Measurements from ENCODE around the gene ESRRA.

The ESRRA gene

DNA sequence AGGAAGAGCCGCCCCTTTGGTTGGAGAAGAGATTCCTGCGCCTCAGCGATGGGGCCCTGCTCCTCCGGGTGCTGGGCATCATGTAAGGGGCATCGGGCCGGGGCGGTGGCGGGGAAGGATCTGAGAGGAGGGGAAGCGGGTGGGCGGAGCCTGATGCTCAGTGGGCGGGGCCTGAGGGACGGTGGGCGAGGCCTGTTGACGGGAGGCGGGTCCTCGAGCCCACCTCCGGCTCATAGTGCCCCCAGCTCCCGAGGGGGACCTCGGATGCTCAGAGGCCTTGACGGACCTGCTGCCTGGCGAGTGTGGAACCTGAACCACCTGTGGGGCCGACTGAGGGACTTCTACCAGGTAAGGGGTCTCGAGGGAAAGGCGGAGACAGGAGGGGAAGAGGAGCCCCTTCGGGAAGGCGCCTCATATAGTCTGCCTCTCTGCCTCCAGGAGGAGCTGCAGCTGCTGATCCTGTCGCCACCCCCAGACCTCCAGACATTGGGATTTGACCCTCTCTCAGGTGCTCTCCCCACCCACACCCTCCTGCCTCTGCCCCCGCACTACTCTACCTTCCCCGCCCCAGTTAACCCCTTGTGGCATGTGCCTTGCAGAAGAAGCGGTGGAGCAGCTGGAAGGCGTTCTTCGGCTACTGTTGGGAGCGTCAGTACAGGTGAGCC is 35.5 kb downstream of the ESRRA start:
- Histone ChIP-seq H3K36me3 (ENCODE audit: control insufficient read depth, insufficient read depth, low read length) (no peaks in the 10 kb centered on the region), H3K9ac (ENCODE audit: low read depth, low read length) (no peak overlapping the region), H3K27ac (ENCODE audit: low read depth, low read length) (no peak overlapping the region), H3K27me3 (ENCODE audit: control insufficient read depth, insufficient read depth, low read length) (no peaks in the 10 kb centered on the region), H3K9me3 (ENCODE audit: control insufficient read depth, insufficient read depth, low read length) (no peaks in the 10 kb centered on the region), H3K4me1 (ENCODE audit: control insufficient read depth, insufficient read depth, low read length) (peaks cover 5% of the 10 kb centered on the region; the same call in 1 of the 2 replicates), H3K4me3 (ENCODE audit: low read depth, low read length) (peak overlapping the region; percentile 69)

DNA sequence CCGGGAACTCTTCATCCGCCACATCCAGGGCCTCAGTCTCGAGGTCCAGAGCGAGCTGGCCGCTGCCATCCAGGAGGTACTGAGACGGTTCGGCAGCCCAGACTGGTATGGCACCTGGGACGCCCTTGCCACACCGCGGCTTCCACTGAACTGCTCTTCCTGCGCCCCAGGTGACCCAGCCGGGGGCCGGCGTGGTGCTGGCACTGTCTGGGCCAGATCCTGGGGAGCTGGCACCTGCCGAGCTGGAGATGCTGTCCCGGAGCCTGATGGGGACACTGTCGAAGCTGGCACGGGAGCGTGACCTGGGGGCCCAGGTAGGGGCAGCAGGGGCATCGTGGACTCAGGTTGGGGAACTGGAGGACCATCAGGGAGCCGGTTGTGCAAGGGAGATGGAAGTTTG is 36.1 kb downstream of the ESRRA start:
- H3K36me3 ChIP-seq (ENCODE audit: control insufficient read depth, insufficient read depth, low read length): no peaks in the 10 kb centered on the region
- no peak overlapping the region for H3K9ac ChIP-seq (ENCODE audit: low read depth, low read length)
- H3K4me3 ChIP-seq (ENCODE audit: low read depth, low read length): peak overlapping the region; percentile 69; the same call in 1 of the 2 replicates
- no peaks in the 10 kb centered on the region for H3K9me3 ChIP-seq (ENCODE audit: control insufficient read depth, insufficient read depth, low read length)
- H3K27me3 ChIP-seq (ENCODE audit: control insufficient read depth, insufficient read depth, low read length): no peaks in the 10 kb centered on the region
- H3K27ac ChIP-seq (ENCODE audit: low read depth, low read length): no peak overlapping the region
- peaks cover 5% of the 10 kb centered on the region; the same call in 1 of the 2 replicates for H3K4me1 ChIP-seq (ENCODE audit: control insufficient read depth, insufficient read depth, low read length)

DNA sequence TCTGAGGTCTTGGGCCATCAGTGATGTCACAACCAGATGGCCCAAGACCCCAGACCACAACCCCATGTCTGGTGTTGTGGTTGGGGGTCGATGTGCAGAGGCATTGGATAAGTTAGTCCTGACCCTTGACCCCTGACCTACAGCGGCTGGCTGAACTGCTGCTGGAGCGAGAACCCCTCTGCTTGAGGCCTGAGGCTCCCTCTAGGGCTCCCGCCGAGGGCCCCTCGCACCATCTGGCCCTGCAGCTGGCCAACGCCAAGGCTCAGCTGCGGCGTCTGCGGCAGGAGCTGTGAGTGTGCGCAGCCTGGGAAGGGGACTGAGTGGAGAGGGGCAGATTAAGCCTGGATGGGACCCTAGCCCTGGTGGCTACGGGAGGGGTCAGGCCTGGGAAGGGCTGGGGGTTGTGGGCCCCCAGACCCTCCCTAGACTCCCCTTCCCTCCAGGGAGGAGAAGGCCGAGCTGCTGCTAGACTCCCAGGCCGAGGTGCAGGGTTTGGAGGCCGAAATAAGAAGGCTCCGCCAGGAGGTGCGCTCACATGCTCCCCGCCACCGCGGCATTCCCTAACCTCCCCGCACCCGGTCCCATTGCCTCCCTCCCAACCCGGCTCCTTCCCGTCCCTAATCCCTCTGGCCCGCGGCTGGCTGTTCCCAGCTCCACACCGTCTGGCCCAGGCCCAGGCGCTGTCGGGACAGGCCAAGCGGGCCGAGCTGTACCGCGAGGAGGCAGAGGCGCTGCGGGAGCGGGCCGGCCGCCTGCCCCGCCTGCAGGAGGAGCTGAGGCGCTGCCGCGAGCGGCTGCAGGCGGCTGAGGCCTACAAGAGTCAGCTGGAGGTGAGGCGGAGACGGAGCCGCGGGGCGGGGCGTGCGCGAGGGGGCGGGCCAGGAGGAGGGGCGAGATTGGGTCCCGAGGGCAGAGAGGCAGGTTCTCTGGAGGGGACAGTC is 36.8 kb downstream of the ESRRA start:
- Histone ChIP-seq H3K36me3 (ENCODE audit: control insufficient read depth, insufficient read depth, low read length) (no peaks in the 10 kb centered on the region), H3K4me1 (ENCODE audit: control insufficient read depth, insufficient read depth, low read length) (peaks cover 5% of the 10 kb centered on the region; the same call in 1 of the 2 replicates), H3K4me3 (ENCODE audit: low read depth, low read length) (peak overlapping the region; percentile 53), H3K27me3 (ENCODE audit: control insufficient read depth, insufficient read depth, low read length) (no peaks in the 10 kb centered on the region), H3K9me3 (ENCODE audit: control insufficient read depth, insufficient read depth, low read length) (no peaks in the 10 kb centered on the region), H3K9ac (ENCODE audit: low read depth, low read length) (no peak overlapping the region), H3K27ac (ENCODE audit: low read depth, low read length) (peak overlapping the region; percentile 59)

DNA sequence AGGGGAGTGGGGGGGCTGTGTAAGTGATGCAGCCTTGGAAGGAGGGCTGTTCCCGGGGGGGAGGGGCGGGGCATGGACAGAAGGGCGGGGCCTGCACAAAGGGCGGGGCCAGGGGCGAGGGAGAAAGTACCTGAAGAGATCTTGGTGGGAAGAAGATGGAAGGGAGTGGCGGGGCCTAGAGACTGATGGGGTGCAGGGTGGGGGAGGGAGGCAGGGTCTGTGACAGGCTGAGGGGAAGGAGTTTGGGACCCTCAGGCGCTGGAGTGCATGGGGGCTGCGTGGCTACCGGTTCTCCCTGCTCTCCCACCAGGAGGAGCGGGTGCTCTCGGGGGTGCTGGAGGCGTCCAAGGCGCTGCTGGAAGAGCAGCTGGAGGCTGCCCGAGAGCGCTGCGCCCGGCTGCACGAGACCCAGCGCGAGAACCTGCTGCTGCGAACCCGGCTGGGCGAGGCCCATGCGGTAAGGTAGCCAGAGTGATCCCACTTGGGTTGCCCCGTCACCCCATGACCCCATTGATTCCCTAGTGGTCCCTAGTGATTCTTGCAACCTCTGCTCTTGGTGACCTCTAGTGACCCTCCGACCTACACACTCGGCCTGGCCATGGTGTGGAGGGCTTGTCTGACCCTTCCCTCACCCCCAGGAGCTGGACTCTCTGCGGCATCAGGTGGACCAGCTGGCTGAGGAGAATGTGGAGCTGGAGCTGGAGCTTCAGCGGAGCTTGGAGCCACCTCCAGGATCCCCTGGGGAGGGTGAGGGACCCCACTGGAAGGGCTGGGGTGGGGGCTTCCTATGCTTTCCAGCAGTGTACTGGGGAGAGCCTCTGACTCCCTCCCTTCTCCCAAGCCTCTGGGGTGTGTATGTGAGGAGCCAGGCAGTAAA is 37.8 kb downstream of the ESRRA start:
- Histone ChIP-seq H3K4me3 (ENCODE audit: low read depth, low read length) (peak overlapping the region; percentile 53; the same call in 1 of the 2 replicates), H3K36me3 (ENCODE audit: control insufficient read depth, insufficient read depth, low read length) (no peaks in the 10 kb centered on the region), H3K9ac (ENCODE audit: low read depth, low read length) (no peak overlapping the region), H3K27ac (ENCODE audit: low read depth, low read length) (no peak overlapping the region), H3K27me3 (ENCODE audit: control insufficient read depth, insufficient read depth, low read length) (no peaks in the 10 kb centered on the region), H3K9me3 (ENCODE audit: control insufficient read depth, insufficient read depth, low read length) (no peaks in the 10 kb centered on the region), H3K4me1 (ENCODE audit: control insufficient read depth, insufficient read depth, low read length) (peaks cover 5% of the 10 kb centered on the region; the same call in 1 of the 2 replicates)

DNA sequence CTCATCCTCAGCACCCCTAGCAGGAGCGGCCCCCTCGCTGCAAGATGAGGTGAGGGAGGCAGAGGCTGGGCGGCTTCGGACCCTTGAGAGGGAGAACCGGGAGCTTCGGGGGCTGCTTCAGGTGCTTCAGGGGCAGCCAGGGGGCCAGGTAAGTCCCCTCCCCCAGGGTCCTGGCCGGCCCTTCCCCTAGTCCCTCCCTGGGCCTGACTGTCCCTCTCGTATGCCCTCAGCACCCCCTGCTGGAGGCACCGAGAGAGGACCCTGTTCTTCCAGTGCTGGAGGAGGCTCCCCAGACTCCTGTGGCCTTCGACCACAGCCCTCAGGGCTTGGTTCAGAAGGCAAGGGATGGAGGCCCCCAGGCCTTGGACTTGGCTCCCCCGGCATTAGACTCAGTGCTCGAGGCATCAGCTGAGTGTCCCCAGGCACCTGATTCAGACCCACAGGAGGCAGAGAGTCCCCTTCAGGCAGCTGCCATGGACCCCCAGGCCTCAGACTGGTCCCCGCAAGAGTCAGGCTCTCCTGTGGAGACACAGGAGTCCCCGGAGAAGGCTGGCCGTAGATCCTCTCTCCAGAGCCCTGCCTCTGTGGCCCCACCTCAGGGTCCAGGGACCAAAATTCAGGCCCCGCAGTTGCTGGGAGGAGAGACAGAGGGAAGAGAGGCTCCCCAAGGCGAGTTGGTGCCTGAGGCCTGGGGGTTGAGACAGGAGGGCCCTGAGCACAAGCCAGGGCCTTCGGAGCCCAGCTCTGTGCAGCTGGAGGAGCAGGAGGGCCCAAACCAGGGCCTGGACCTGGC is 38.6 kb downstream of the ESRRA start:
- H3K4me1 ChIP-seq (ENCODE audit: control insufficient read depth, insufficient read depth, low read length): peaks cover 5% of the 10 kb centered on the region; the same call in 1 of the 2 replicates
- H3K9ac ChIP-seq (ENCODE audit: low read depth, low read length): no peak overlapping the region
- H3K36me3 ChIP-seq (ENCODE audit: control insufficient read depth, insufficient read depth, low read length): no peaks in the 10 kb centered on the region
- no peaks in the 10 kb centered on the region for H3K9me3 ChIP-seq (ENCODE audit: control insufficient read depth, insufficient read depth, low read length)
- H3K4me3 ChIP-seq (ENCODE audit: low read depth, low read length): no peak overlapping the region
- H3K27me3 ChIP-seq (ENCODE audit: control insufficient read depth, insufficient read depth, low read length): no peaks in the 10 kb centered on the region
- H3K27ac ChIP-seq (ENCODE audit: low read depth, low read length): no peak overlapping the region

DNA sequence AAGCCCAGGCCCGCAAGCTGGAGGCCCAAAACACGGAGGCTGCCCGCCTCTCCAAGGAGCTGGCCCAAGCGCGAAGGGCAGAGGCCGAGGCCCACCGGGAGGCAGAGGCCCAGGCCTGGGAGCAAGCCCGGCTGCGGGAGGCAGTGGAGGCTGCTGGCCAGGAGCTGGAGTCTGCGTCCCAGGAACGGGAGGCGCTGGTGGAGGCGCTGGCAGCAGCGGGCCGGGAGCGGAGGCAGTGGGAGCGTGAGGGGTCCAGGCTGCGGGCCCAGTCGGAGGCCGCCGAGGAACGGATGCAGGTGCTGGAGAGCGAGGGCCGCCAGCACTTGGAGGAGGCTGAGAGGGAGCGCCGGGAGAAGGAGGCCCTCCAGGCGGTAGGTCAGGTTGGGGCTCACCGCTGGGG is 39.5 kb downstream of the ESRRA start:
- H3K4me1 ChIP-seq (ENCODE audit: control insufficient read depth, insufficient read depth, low read length): peaks cover 5% of the 10 kb centered on the region; the same call in 1 of the 2 replicates
- no peaks in the 10 kb centered on the region for H3K27me3 ChIP-seq (ENCODE audit: control insufficient read depth, insufficient read depth, low read length)

DNA sequence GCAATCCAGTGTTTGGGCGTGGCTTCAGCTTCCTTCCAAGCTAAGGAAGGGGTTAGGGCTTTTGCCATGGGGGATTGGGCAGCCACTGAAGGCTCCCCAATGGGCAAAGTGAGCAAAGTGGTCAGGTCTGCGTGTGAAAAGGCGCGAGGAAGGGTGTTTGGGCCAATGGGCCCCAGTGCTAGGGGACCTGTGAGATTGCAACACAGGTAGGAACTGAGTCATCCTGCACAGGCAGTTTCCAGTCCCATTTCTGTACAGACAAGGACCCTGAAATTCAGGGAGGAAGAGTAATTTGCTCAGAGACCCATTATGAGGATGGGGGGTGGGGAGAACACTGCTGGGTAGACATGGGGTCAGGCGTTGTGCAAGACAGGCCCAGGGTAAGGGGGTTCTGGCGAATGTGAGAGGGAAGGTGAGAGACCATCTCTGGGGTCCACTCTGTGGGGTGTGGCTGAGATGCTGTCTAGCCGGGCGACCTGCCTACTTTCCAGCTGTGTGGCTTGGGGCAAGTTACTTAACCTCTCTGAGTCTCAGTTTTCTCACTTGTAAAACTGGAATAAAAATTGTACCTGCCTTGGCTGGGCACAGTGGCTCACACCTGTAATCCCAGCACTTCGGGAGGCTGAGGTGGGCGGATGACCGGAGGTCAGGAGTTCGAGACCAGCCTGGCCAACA is 42.0 kb downstream of the ESRRA start:
- Histone ChIP-seq H3K36me3 (ENCODE audit: control insufficient read depth, insufficient read depth, low read length) (no peaks in the 10 kb centered on the region), H3K4me3 (ENCODE audit: low read depth, low read length) (no peak overlapping the region), H3K9me3 (ENCODE audit: control insufficient read depth, insufficient read depth, low read length) (no peaks in the 10 kb centered on the region), H3K27me3 (ENCODE audit: control insufficient read depth, insufficient read depth, low read length) (no peaks in the 10 kb centered on the region), H3K27ac (ENCODE audit: low read depth, low read length) (no peak overlapping the region), H3K4me1 (ENCODE audit: control insufficient read depth, insufficient read depth, low read length) (no peaks in the 10 kb centered on the region; the same call in 1 of the 2 replicates), H3K9ac (ENCODE audit: low read depth, low read length) (no peak overlapping the region)

More for the DNA sequence above, 39.5 kb downstream of the ESRRA start:
- Histone ChIP-seq H3K4me3 (ENCODE audit: low read depth, low read length) (no peak overlapping the region), H3K9me3 (ENCODE audit: control insufficient read depth, insufficient read depth, low read length) (no peaks in the 10 kb centered on the region), H3K9ac (ENCODE audit: low read depth, low read length) (no peak overlapping the region), H3K36me3 (ENCODE audit: control insufficient read depth, insufficient read depth, low read length) (no peaks in the 10 kb centered on the region), H3K27ac (ENCODE audit: low read depth, low read length) (no peak overlapping the region)

DNA sequence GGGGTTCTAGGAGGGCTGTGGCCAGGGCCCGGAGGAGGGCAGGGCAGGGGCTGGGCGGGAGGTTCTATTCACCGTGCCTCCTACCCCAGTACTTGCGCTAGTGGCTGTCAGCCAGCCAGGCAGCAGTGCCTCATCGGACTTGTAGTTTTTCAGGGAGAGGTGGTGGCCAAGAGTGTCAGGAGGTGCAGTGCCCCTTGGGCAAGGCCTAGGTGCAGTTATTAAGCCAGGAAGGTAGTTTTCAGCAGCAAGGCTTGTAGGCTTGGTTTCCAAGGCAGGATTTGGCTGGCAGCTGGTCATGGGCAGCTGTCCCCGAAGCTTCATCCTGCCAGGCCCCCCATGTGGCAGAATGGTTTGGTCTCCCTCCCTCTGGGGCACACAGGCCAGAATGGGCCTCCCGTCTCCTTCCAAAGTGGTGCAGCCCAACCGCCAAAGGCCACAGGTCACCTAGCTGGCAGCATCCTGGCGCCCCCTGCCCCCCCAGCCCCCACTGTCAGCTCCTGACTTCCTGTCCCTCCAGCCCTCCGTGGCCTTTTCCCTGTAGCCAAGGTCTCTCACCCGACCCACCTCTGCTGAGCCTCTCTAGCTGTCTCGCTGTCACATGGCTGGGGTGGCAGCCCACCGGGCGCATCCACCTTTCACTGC is 43.2 kb downstream of the ESRRA start:
- H3K4me3 ChIP-seq (ENCODE audit: low read depth, low read length): no peak overlapping the region
- H3K4me1 ChIP-seq (ENCODE audit: control insufficient read depth, insufficient read depth, low read length): no peaks in the 10 kb centered on the region; the same call in 1 of the 2 replicates
- no peak overlapping the region for H3K27ac ChIP-seq (ENCODE audit: low read depth, low read length)
- H3K36me3 ChIP-seq (ENCODE audit: control insufficient read depth, insufficient read depth, low read length): no peaks in the 10 kb centered on the region
- H3K9me3 ChIP-seq (ENCODE audit: control insufficient read depth, insufficient read depth, low read length): no peaks in the 10 kb centered on the region
- H3K27me3 ChIP-seq (ENCODE audit: control insufficient read depth, insufficient read depth, low read length): no peaks in the 10 kb centered on the region
- H3K9ac ChIP-seq (ENCODE audit: low read depth, low read length): no peak overlapping the region

DNA sequence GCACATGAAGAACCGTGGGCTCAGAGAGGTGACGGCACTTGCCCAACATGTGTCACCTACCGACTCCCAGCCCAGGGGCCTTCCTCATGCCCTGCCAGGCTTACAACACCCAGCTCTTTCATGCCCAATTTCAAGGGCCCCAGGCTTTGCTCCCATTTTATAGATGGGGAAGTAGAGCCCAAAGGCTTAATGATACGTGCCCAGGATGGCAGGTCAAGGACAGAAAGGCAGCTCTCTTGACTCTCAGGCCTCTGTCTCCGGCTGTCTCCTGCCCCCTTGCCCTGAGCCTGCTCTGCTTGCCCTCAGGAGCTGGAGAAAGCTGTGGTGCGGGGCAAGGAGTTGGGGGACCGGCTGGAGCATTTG is 43.7 kb downstream of the ESRRA start:
- no peaks in the 10 kb centered on the region for H3K9me3 ChIP-seq (ENCODE audit: control insufficient read depth, insufficient read depth, low read length)
- no peaks in the 10 kb centered on the region for H3K36me3 ChIP-seq (ENCODE audit: control insufficient read depth, insufficient read depth, low read length)
- no peak overlapping the region for H3K4me3 ChIP-seq (ENCODE audit: low read depth, low read length)
- H3K27me3 ChIP-seq (ENCODE audit: control insufficient read depth, insufficient read depth, low read length): no peaks in the 10 kb centered on the region
- H3K9ac ChIP-seq (ENCODE audit: low read depth, low read length): no peak overlapping the region
- H3K4me1 ChIP-seq (ENCODE audit: control insufficient read depth, insufficient read depth, low read length): no peaks in the 10 kb centered on the region
- no peak overlapping the region for H3K27ac ChIP-seq (ENCODE audit: low read depth, low read length)
